Lung (tissue), 12 donors: ENCODE data around the gene COLQ. TPM values are rescaled to one million over a fixed set of nuclear protein-coding genes. Genes with fewer than 3 reads are reported as not detected.

Source experiments
- ATAC-seq: fragments of 200-7000 bp; cut with Tn5 transposase; one replicate; pipeline ENCODE4 v1.9.1; 2020; ENCODE audit warnings: moderate number of reproducible peaks; ENCODE audit not compliant: insufficient read depth, low FRiP score
- DNase-seq, 3 donors: peaks; one replicate each; pipeline ENCODE4 v3.0.0-alpha.2; 2013 to 2017
- H3K27ac ChIP-seq, 2 donors: one replicate each; pipeline ENCODE4 v1.5.1; 2013; ENCODE audit warnings: mild to moderate bottlenecking in 2 of 2, moderate library complexity in 2 of 2, control low read depth in 1 of 2, inconsistent platforms in 1 of 2, low read depth in 1 of 2, low read length in 1 of 2
- H3K27me3 ChIP-seq, 3 donors: one replicate each; pipeline ENCODE4 v1.5.1; 2013; ENCODE audit warnings: low read length in 2 of 3; ENCODE audit not compliant: control insufficient read depth in 3 of 3, insufficient read depth in 3 of 3
- H3K36me3 ChIP-seq, 4 donors: one replicate each; pipeline ENCODE4 v1.5.1; 2013; ENCODE audit warnings: low read length in 4 of 4, mild to moderate bottlenecking in 1 of 4, moderate library complexity in 1 of 4; ENCODE audit not compliant: control insufficient read depth in 4 of 4, insufficient read depth in 4 of 4
- H3K4me1 ChIP-seq, 5 donors: one replicate each; pipeline ENCODE4 v1.5.1; 2013; ENCODE audit warnings: low read length in 5 of 5, mild to moderate bottlenecking in 2 of 5, moderate library complexity in 1 of 5; ENCODE audit not compliant: control insufficient read depth in 5 of 5, insufficient read depth in 5 of 5
- H3K4me3 ChIP-seq: one replicate; pipeline ENCODE4 v1.5.1; 2013; ENCODE audit warnings: mild to moderate bottlenecking, control low read depth, moderate library complexity
- H3K9ac ChIP-seq, 2 donors: one replicate each; pipeline ENCODE4 v1.5.1; 2013; ENCODE audit warnings: low read length in 2 of 2, control low read depth in 1 of 2; ENCODE audit not compliant: insufficient read depth in 1 of 2
- H3K9me3 ChIP-seq, 4 donors: one replicate each; pipeline ENCODE4 v1.5.1; 2013; ENCODE audit warnings: low read length in 3 of 4, mild to moderate bottlenecking in 1 of 4, moderate library complexity in 1 of 4; ENCODE audit not compliant: control insufficient read depth in 4 of 4, insufficient read depth in 3 of 4
- WGBS, 2 donors: extraction: QIAGEN DNeasy Blood & Tissue Kit; methylation state at CpG; one replicate each; pipeline ENCODE4 v1.1.7; 2013; 5-methylcytosine and 5-hydroxymethylcytosine counted together
- polyA plus RNA-seq, 2 donors: library from polyadenylated mRNA; stranded (reverse); fragments of 200-250 nt; gene quantifications; one replicate each; pipeline ENCODE4 v1.2.1, GENCODE V29; 2013
- total RNA-seq, 2 donors: library from RNA; depleted of rRNA in 1 of 2; stranded (reverse); fragments of >200 nt in 1 of 2; gene quantifications; one replicate each; pipeline ENCODE4 v1.2.1, GENCODE V29; 2014 to 2021
- TF ChIP-seq, protein P1 (sequence below): IDR thresholded peaks from 2 replicates; pipeline ENCODE4 v1.5.1; 2012; ENCODE audit warnings: mild to moderate bottlenecking; ENCODE audit errors: control extremely low read depth, extremely low read depth
- donor health status: control.
- donor health status: control.
- donor health status: Bipolar disorder and iron deficiency.
- donor health status: healthy.
- donor health status: DM: yes; HTN: yes; CAD: no.

The COLQ gene
- total and polyA plus RNA-seq, 4 donors = 0.90 to 5.1 (median 1.9) TPM

DNA sequence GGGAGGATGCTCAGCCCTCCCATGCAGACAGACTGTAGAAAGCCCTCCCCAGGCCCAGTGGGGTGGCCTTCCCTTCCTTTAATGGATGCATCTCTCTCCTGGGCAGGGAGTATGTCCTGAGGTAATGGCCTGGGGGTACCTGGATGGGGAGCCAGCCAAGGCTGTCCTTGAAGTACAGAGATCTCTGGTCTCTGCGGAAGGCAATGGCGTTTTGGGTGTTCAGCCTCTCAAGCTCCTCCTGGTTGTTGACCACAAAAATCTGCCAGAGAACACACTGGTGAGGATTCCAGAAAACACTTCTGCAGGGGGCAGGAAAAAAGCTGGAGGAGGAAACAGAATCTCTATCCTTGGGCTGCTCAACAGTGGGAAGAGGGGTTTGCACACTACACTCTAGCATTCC is 65.2 kb downstream of the COLQ start:
- Histone ChIP-seq H3K4me3 (no peak overlapping the region), H3K9me3 (peaks cover 0 to 3% (median 0%) of the 10 kb centered on the region in 4 donors), H3K9ac (no peak overlapping the region), H3K36me3 (peaks cover 0 to 9% (median 0%) of the 10 kb centered on the region in 4 donors), H3K27ac (no peak overlapping the region), H3K27me3 (no peaks in the 10 kb centered on the region), H3K4me1 (no peaks in the 10 kb centered on the region)
- no peak for ATAC-seq
- no peak for DNase-seq
- TF ChIP-seq, protein P1, sequence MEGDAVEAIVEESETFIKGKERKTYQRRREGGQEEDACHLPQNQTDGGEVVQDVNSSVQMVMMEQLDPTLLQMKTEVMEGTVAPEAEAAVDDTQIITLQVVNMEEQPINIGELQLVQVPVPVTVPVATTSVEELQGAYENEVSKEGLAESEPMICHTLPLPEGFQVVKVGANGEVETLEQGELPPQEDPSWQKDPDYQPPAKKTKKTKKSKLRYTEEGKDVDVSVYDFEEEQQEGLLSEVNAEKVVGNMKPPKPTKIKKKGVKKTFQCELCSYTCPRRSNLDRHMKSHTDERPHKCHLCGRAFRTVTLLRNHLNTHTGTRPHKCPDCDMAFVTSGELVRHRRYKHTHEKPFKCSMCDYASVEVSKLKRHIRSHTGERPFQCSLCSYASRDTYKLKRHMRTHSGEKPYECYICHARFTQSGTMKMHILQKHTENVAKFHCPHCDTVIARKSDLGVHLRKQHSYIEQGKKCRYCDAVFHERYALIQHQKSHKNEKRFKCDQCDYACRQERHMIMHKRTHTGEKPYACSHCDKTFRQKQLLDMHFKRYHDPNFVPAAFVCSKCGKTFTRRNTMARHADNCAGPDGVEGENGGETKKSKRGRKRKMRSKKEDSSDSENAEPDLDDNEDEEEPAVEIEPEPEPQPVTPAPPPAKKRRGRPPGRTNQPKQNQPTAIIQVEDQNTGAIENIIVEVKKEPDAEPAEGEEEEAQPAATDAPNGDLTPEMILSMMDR = no peak
- WGBS, 2 donors = 91 to 92% methylated on average over 2 of the region's 2 CpGs

DNA sequence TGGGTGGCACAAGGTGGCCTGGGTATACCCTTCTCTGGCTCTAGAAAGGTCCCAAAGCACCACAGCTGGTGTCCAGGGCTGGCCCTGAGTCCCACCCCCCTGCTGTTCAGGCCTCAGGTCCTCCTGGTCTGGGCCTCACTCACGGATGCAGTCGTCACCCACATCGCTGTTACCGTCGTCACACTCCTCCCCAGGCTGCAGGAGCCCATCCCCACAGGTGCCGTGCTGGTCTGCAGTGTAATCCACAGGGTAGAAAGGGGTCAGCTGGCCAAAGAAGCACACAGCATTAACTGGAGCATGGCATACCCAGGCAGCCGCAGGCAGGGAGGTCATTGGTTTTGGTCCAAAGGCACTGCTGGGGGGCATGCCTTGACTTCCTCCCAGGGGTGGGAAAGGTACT is 65.8 kb downstream of the COLQ start:
- 91 to 95% methylated on average over 7 of the region's 7 CpGs for WGBS, 2 donors
- peaks cover 0 to 3% (median 0%) of the 10 kb centered on the region in 4 donors for H3K9me3 ChIP-seq
- TF ChIP-seq, protein P1 = no peak
- H3K27me3 ChIP-seq = no peaks in the 10 kb centered on the region
- DNase-seq (no peak), ATAC-seq (no peak)
- H3K4me1 ChIP-seq = no peaks in the 10 kb centered on the region
- H3K4me3 ChIP-seq = no peak overlapping the region
- H3K9ac ChIP-seq = no peak overlapping the region
- no peak overlapping the region for H3K27ac ChIP-seq
- H3K36me3 ChIP-seq = peaks cover 0 to 9% (median under 1%) of the 10 kb centered on the region in 4 donors

DNA sequence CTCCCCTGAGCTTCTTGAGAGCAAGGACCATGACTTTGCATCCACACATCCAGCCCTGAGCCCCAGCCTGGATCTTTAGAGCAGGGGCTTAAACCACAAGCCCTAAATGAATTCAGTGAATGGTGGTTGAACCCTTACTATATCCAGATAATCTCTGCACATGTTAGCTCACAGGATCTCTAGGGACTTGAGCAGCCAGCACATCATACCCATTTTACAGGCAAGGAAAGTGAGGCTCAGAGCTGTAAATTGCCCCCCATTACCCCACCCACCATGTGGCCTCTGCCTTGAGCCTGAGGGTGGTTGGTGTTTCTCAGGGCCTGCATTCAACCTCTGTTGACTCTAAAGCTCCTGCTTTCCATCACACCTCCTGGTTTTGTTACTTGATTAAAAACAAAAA is 66.5 kb downstream of the COLQ start:
- Histone ChIP-seq H3K9me3 (peaks cover 0 to 3% (median 0%) of the 10 kb centered on the region in 4 donors), H3K4me1 (no peaks in the 10 kb centered on the region), H3K36me3 (peaks cover 0 to 9% (median under 1%) of the 10 kb centered on the region in 4 donors), H3K4me3 (no peak overlapping the region), H3K9ac (no peak overlapping the region), H3K27me3 (no peaks in the 10 kb centered on the region), H3K27ac (no peak overlapping the region)
- ATAC-seq (no peak), DNase-seq (no peak)
- TF ChIP-seq, protein P1 = no peak

DNA sequence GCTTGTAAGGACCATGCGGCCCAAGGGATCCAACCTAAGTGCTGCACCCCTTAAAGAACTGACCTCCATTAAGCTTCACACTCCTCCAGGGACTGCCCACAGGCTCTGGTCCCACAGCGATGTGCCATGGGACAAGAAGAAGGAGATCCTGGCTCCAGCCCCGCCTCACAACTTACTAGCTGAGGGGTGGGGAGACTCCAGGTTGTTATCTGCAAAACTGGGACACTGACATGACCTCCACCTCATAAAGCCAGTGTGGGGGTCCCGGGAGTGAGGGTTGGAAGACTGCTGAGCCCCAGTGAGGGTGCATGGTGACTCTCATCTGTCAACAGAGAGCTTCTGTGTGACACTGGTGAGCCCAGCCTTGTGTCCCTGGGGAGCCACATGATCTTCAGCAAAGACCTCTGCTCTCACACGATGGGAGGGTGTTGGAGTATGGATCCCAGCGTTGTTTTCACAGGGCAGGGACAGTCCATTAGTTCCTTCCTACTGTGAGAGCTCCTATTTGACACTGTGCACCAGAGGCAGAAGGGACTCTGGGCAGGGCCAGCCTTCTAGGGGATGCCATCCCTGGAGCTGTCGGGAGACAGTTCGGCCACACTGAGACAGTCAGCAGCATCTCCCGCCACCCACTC is 67.4 kb downstream of the COLQ start:
- Histone ChIP-seq H3K9ac (no peak overlapping the region), H3K4me3 (no peak overlapping the region), H3K27me3 (no peaks in the 10 kb centered on the region), H3K27ac (no peak overlapping the region), H3K4me1 (no peaks in the 10 kb centered on the region), H3K36me3 (peaks cover 0 to 9% (median under 1%) of the 10 kb centered on the region in 4 donors), H3K9me3 (peaks cover 0 to 3% (median 0%) of the 10 kb centered on the region in 4 donors)
- ATAC-seq = no peak
- 83 to 84% methylated on average over 9 of the region's 9 CpGs for WGBS, 2 donors
- TF ChIP-seq, protein P1 = no peak
- peak in 1 of 3 donors; percentile 6 for DNase-seq
